B cell (primary cell): ENCODE data around the gene PHACTR3.

ENCODE experiments used
- CTCF ChIP-seq: fragments of 200-600 bp; IDR thresholded peaks from one replicate; pipeline ENCODE4 v1.8.0; 2022; ENCODE audit warnings: antibody characterized with exemption, mild to moderate bottlenecking
- EZH2 ChIP-seq: IDR thresholded peaks from 2 replicates; pipeline ENCODE4 v1.6.1; 2012; ENCODE audit warnings: borderline replicate concordance, low read depth, mild to moderate bottlenecking, moderate library complexity, low read length; ENCODE audit not compliant: insufficient read depth, poor library complexity, severe bottlenecking

DNA sequence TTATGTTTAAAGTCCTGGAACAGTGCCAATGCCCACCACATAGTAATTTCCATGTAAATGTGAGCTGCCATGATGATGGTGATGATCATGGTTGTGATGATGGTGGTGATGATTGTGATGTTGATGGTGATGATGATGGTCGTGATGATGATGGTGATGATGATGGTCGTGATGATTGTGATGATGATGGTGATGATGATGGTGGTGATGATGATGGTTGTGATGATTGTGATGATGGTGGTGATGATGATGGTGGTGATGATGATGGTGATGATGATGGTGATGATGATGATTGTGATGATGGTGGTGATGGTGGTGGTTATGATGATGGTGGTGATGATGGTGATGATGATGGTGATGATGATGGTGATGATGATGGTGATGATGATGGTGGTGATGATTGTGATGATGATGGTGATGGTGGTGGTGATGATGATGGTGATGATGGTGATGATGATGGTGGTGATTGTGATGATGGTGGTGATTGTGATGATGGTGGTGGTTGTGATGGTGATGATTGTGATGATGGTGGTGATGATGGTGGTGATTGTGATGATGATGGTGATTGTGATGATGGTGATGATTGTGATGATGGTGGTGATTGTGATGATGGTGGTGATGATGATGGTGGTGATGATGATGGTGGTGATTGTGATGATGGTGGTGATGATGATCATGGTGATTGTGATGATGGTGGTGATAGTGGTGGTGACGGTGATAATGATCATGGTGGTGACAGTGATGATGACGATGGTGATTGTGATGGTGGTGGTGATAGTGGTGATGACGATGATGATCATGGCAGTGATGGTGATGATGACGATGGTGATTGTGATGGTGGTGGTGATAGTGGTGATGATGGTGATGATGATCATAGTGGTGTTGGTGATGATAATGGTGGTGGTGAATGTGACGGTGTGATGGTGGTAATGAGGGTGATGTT lies 82.3 kb downstream of the PHACTR3 start:
- no peak for TF ChIP-seq EZH2
- no peak for TF ChIP-seq CTCF
